ENCODE results near the gene RHBDF2.

DNA sequence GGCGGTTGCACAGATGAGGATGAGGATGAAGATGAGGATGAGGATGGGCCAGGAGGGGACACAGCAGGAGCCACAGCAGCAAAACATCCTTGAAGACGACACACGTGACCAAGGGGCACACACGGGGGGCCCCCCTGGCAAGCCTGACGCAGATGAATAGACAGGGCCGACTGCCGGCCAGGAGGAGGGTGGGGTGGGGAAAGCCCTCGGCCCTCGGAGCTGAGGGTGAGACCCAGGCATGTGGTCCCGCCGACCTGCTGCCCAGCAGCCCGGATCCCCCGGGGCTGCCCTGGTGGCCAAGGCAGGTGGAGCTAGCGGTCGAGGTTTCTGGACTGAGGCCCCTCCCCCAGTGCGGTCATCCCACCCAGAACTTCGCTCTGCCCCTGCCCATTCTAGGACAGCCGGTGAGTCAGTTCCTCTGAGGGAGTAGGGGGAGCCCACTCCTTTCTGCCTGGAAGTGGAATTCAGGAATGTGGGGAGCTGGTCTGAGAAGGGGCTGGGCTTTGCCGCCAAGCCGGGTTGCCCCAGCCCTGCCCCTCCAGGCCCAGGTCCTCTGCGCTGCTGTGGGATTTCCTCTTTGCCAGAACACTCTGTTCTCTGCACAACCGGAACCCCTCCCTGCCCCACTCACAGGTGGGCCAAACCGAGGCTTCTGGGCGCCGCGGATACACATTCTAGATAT is 26.3 kb upstream of the RHBDF2 start:
- TF ChIP-seq CTCF (IDR thresholded peaks at IDR 0.05) = peak in 2 of 5 experiments; percentile 25 to 29
- TF ChIP-seq POLR2AphosphoS5 (IDR thresholded peaks at IDR 0.05) = peak; percentile 21 to 41 (median 28)
- peak; percentile 27 for TF ChIP-seq POLR2A (IDR thresholded peaks at IDR 0.05)
- peak; percentile 28 for TF ChIP-seq EP300 (IDR thresholded peaks at IDR 0.05; ENCODE audit: low read depth)
